K562 (cell line): ENCODE measurements around the gene ZFP82. TPM values are rescaled to one million over a fixed set of nuclear protein-coding genes. Genes with fewer than 3 reads are reported as not detected.

ENCODE experiments used
- ATAC-seq: fragments of 200-7000 bp; cut with Tn5 transposase; 3 replicates; pipeline ENCODE4 v1.9.1; 2020; ENCODE audit warnings: moderate library complexity
- BruUV-seq: library from RNA; stranded (reverse); fragments of 400-500 nt; replicated peaks from 2 replicates; lab custom pipeline; 2021; lab: Mats Ljungman, UMichigan
- CTCF ChIA-PET: fragments of 300-600 bp; formaldehyde crosslinking; extraction: SDS; loops from one replicate; lab custom pipeline; 2021; ENCODE audit warnings: low intra/inter-chr PET ratio; lab: Yijun Ruan, JAX
- POLR2A ChIA-PET: fragments of 300-600, 350-650 bp; sonication (Branson Sonifier 250); formaldehyde crosslinking; extraction: SDS; loops from one replicate; lab custom pipeline; 2021; ENCODE audit warnings: antibody characterized with exemption, inconsistent platforms; lab: Yijun Ruan, JAX
- DNase-seq, 4 experiments: peaks; one replicate each; pipeline versions ENCODE4 v3.0.0 to v3.0.0-alpha.2; 2011 to 2018; ENCODE audit warnings: low spot score in 3 of 4, mixed read lengths in 3 of 4; ENCODE audit errors: extremely low read depth in 1 of 4
- FAIRE-seq: peaks from 2 replicates; lab custom pipeline; 2011; peaks lifted over from hg19 to GRCh38; lab: Jason Lieb, UNC
- H2AFZ ChIP-seq: 2 replicates; pipeline ENCODE4 v1.6.0; 2011; ENCODE audit warnings: low read depth, low read length, control low read depth, inconsistent platforms
- H3K27ac ChIP-seq: fragments of 200-600 bp; 3 replicates; pipeline ENCODE4 v1.8.0; 2011; ENCODE audit warnings: low read depth, mild to moderate bottlenecking, control low read depth, inconsistent platforms, low read length, moderate library complexity, mixed read lengths; ENCODE audit errors: extremely low read depth
- H3K27me3 ChIP-seq, 2 experiments: fragments of 300-600 bp in 1 of 2; 2 replicates in 1 of 2; 3 replicates in 1 of 2; pipeline versions ENCODE4 v1.6.0 to v1.8.0; 2011; ENCODE audit warnings: inconsistent platforms in 2 of 2, low read length in 2 of 2, mild to moderate bottlenecking in 1 of 2, mixed read lengths in 1 of 2, moderate library complexity in 1 of 2; ENCODE audit not compliant: control insufficient read depth in 2 of 2, insufficient read depth in 2 of 2
- H3K36me3 ChIP-seq: fragments of 300-600 bp; 3 replicates; pipeline ENCODE4 v1.8.0; 2011; ENCODE audit warnings: mild to moderate bottlenecking, low read length, inconsistent platforms; ENCODE audit not compliant: control insufficient read depth, insufficient read depth
- H3K4me1 ChIP-seq, 2 experiments: fragments of 200-600 bp in 1 of 2; replicated peaks in 1 of 2; 2 replicates in 1 of 2; 3 replicates in 1 of 2; pipeline versions ENCODE4 v1.5.1 to v1.8.0; 2011; ENCODE audit warnings: inconsistent platforms in 2 of 2, low read length in 2 of 2, mild to moderate bottlenecking in 1 of 2, mixed read lengths in 1 of 2, moderate library complexity in 1 of 2; ENCODE audit not compliant: control insufficient read depth in 2 of 2, insufficient read depth in 2 of 2
- H3K4me2 ChIP-seq: 2 replicates; pipeline ENCODE4 v1.6.1; 2011; ENCODE audit warnings: low read length, control low read depth, inconsistent platforms, mixed read lengths; ENCODE audit not compliant: insufficient read depth
- H3K4me3 ChIP-seq: fragments of 200-600 bp; sonication (generic), shearing (Covaris generic); 2 replicates; pipeline ENCODE4 v1.5.1; 2016; ENCODE audit warnings: control low read depth, inconsistent platforms
- H3K79me2 ChIP-seq: fragments of 200-600 bp; 3 replicates; pipeline ENCODE4 v1.8.0; 2011; ENCODE audit warnings: low read length, inconsistent platforms; ENCODE audit not compliant: control insufficient read depth, insufficient read depth
- H3K9ac ChIP-seq, 2 experiments: 2 replicates each; pipeline versions ENCODE4 v1.6.0 to v1.6.1; 2011; ENCODE audit warnings: low read depth in 2 of 2, low read length in 2 of 2, control low read depth in 1 of 2, inconsistent platforms in 1 of 2, mild to moderate bottlenecking in 1 of 2, mixed read lengths in 1 of 2; ENCODE audit not compliant: insufficient read depth in 1 of 2
- H3K9me1 ChIP-seq: one replicate; pipeline ENCODE4 v1.6.0; 2011; ENCODE audit warnings: inconsistent platforms, mild to moderate bottlenecking, low read length, moderate library complexity; ENCODE audit not compliant: control insufficient read depth, insufficient read depth
- H3K9me3 ChIP-seq: replicated peaks from 2 replicates; pipeline ENCODE4 v1.5.1; 2011; ENCODE audit warnings: low read depth, low read length, inconsistent platforms; ENCODE audit not compliant: control insufficient read depth, insufficient read depth
- H4K20me1 ChIP-seq: replicated peaks from 2 replicates; pipeline ENCODE4 v1.6.1; 2011; ENCODE audit warnings: low read length, inconsistent platforms, mixed read lengths; ENCODE audit not compliant: control insufficient read depth, insufficient read depth
- BMI1 ChIP-seq: fragments of 150-350 bp; IDR thresholded peaks from 2 replicates; pipeline ENCODE4 v1.6.1; 2014; ENCODE audit warnings: low read length
- ERF ChIP-seq: fragments of 450-650 bp; formaldehyde crosslinking; IDR thresholded peaks from 2 replicates; pipeline ENCODE4 v1.4.0; 2020; ENCODE audit warnings: mild to moderate bottlenecking, mixed read lengths
- MEIS2 ChIP-seq: fragments of 450-650 bp; IDR thresholded peaks from 2 replicates; pipeline ENCODE4 v1.6.1; 2014; ENCODE audit warnings: mild to moderate bottlenecking; ENCODE audit not compliant: partially characterized antibody
- MYC ChIP-seq, 2 experiments: fragments of 250-450 bp in 1 of 2; sonication (Bioruptor Pico) in 1 of 2; IDR thresholded peaks; 2 replicates each; pipeline versions ENCODE4 v1.5.1 to v1.6.1; 2012 to 2021; ENCODE audit warnings: low read depth in 2 of 2, borderline replicate concordance in 1 of 2, improper control_type of control experiment in 1 of 2, low read length in 1 of 2, mild to moderate bottlenecking in 1 of 2, moderate library complexity in 1 of 2
- NCOA4 ChIP-seq: fragments of 450-650 bp; IDR thresholded peaks from 2 replicates; pipeline ENCODE4 v1.6.1; 2018; ENCODE audit warnings: mild to moderate bottlenecking; ENCODE audit not compliant: partially characterized antibody
- ZNF274 ChIP-seq: IDR thresholded peaks from 2 replicates; pipeline ENCODE4 v1.6.1; 2011; ENCODE audit warnings: low read depth, mild to moderate bottlenecking, low read length, moderate library complexity, borderline replicate concordance
- WGBS: fragments of 100-300 bp; shearing (Covaris generic); methylation state at CpG from one replicate; pipeline ENCODE4 v1.1.6; 2016; ENCODE audit warnings: low coverage, mixed read lengths; ENCODE audit not compliant: insufficient coverage; ENCODE audit errors: missing lambda C conversion rate; 5-methylcytosine and 5-hydroxymethylcytosine counted together
- in situ Hi-C: fragments of 300-500 bp; cut with MboI; formaldehyde crosslinking; loops from 4 replicates; pipeline ENCODE4 v1.15.0; 2018; ENCODE audit warnings: inconsistent platforms, mixed read lengths
- intact Hi-C: fragments of 100-400 bp; cut with micrococcal nuclease; formaldehyde crosslinking; loops from 2 replicates; pipeline ENCODE4 v1.14.2; 2022
- polyA plus RNA-seq, 8 experiments: library from polyadenylated mRNA; depleted of rRNA in 4 of 8; stranded (reverse) in 5 of 8; unstranded in 3 of 8; fragments of >200 nt; fragmentation: Nextera tagmentation in 2 of 8; fragmentation: Illumina TruSeq in 1 of 8; extraction: Ambion mirVana in 2 of 8; extraction: Trizol in 1 of 8; gene quantifications; 2 replicates each; pipeline versions ENCODE4 v1.2.1 to v1.2.3, GENCODE V29; 2011 to 2014; ENCODE audit warnings: inconsistent platforms in 1 of 8, missing spikeins in 1 of 8
- total RNA-seq, 7 experiments: library from RNA; depleted of rRNA in 6 of 7; stranded (reverse); fragments of >200 nt in 6 of 7; fragmentation: Illumina TruSeq in 2 of 7; extraction: Trizol in 2 of 7; gene quantifications; 2 replicates each; pipeline versions ENCODE4 v1.2.1 to v1.2.3, GENCODE V29; 2011 to 2021; ENCODE audit warnings: low replicate concordance in 1 of 7
- TF ChIP-seq, protein P1 (sequence below): sonication (generic); formaldehyde crosslinking; IDR thresholded peaks from 2 replicates; pipeline ENCODE4 v1.8.0; 2023; ENCODE audit warnings: mild to moderate bottlenecking, missing genetic modification reagents
- TF ChIP-seq, protein P2 (sequence below): IDR thresholded peaks from 2 replicates; pipeline ENCODE4 v1.6.1; 2014; ENCODE audit warnings: antibody characterized with exemption

The ZFP82 gene
- total and polyA plus RNA-seq, 9 of the 15 experiments (the other 6 are each of a cell fraction or from before 2014, with no cell fraction given) = 2.2 to 7.0 (median 3.0) TPM

DNA sequence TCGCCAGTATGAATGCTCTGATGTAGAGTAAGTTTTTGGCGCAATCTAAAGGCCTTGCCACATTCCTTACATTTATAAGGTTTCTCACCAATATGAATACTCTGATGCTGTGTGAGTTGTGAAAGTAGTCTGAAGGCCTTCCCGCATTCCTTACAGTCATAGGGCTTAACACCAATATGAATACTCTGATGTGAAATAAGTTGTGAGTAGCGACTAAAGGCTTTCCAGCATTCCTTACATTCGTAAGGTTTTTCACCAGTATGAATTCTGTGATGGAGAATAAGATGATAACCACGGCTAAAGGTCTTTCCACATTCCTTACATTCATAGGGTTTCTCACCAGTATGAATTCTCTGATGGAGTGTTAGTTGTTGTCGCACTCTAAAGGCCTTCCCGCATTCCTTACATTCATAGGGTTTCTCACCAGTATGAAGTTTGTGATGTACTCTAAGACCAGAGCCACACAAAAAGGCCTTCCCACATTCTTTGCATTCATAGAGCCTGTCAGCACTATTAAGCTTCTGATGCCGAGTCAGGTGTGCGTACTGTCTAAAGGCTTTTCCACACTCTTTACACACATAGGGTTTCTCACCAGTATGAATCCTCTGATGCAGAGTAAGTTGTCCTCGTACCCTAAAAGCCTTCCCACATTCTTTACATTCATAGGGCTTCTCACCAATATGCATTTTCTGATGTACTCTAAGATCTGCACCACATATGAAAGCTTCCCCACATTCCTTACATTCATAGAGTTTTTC lies 25.3 kb downstream of the ZFP82 start:
- in situ Hi-C loops = no loop called here

More for the DNA sequence above, 25.3 kb downstream of the ZFP82 start:
- Histone ChIP-seq H3K27me3 (no peaks in the 10 kb centered on the region), H3K79me2 (no peaks in the 10 kb centered on the region), H2AFZ (no peak overlapping the region), H3K4me1 (no peaks in the 10 kb centered on the region), H4K20me1 (no peaks in the 10 kb centered on the region), H3K9me3 (peaks cover 5% of the 10 kb centered on the region), H3K36me3 (peaks cover 8% of the 10 kb centered on the region; the same call in 2 of the 3 replicates), H3K27ac (no peak overlapping the region), H3K9ac (no peak overlapping the region), H3K9me1 (no peaks in the 10 kb centered on the region), H3K4me2 (no peak overlapping the region), H3K4me3 (no peak overlapping the region)
- FAIRE-seq (no peak), DNase-seq (no peak), ATAC-seq (no peak)
- ChIA-PET POLR2A (no interaction called here), CTCF (no interaction called here)
- intact Hi-C loops = no loop called here
- WGBS = 30% methylated on average over 11 of the region's 11 CpGs
- BruUV-seq = no TSS peak
- TF ChIP-seq, protein P1, sequence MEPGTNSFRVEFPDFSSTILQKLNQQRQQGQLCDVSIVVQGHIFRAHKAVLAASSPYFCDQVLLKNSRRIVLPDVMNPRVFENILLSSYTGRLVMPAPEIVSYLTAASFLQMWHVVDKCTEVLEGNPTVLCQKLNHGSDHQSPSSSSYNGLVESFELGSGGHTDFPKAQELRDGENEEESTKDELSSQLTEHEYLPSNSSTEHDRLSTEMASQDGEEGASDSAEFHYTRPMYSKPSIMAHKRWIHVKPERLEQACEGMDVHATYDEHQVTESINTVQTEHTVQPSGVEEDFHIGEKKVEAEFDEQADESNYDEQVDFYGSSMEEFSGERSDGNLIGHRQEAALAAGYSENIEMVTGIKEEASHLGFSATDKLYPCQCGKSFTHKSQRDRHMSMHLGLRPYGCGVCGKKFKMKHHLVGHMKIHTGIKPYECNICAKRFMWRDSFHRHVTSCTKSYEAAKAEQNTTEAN (CRISPR knock-in tag) = no peak
- no peak for TF ChIP-seq BMI1
- no peak for TF ChIP-seq NCOA4
- peak; percentile 93 for TF ChIP-seq ZNF274
- TF ChIP-seq, protein P2, sequence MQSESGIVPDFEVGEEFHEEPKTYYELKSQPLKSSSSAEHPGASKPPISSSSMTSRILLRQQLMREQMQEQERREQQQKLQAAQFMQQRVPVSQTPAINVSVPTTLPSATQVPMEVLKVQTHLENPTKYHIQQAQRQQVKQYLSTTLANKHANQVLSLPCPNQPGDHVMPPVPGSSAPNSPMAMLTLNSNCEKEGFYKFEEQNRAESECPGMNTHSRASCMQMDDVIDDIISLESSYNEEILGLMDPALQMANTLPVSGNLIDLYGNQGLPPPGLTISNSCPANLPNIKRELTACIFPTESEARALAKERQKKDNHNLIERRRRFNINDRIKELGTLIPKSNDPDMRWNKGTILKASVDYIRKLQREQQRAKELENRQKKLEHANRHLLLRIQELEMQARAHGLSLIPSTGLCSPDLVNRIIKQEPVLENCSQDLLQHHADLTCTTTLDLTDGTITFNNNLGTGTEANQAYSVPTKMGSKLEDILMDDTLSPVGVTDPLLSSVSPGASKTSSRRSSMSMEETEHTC = no peak
- no peak for TF ChIP-seq ERF (CRISPR knock-in tag)
- TF ChIP-seq MEIS2 = no peak
- TF ChIP-seq MYC (IDR thresholded peaks at IDR 0.05; ENCODE audit: low read depth, low read length) = no peak
- no peak for TF ChIP-seq MYC (CRISPR knock-in tag; IDR thresholded peaks at IDR 0.05; ENCODE audit: borderline replicate concordance, low read depth)
